Neural cell (in vitro differentiated cells): ENCODE results near the gene ATP6V1B1.

ENCODE experiments used
- CTCF ChIP-seq: fragments of 450-650 bp; IDR thresholded peaks from 2 replicates; pipeline ENCODE4 v1.5.1; 2014; ENCODE audit warnings: antibody characterized with exemption, mild to moderate bottlenecking, moderate library complexity; ENCODE audit not compliant: poor library complexity, severe bottlenecking
- EZH2 ChIP-seq: fragments of 200-600, 300-800 bp; shearing (Covaris generic), sonication (generic); IDR thresholded peaks from 2 replicates; pipeline ENCODE4 v1.6.1; 2014; ENCODE audit warnings: antibody characterized with exemption, low read length, borderline replicate concordance, mild to moderate bottlenecking; ENCODE audit not compliant: insufficient read depth, poor library complexity, severe bottlenecking
- POLR2AphosphoS5 ChIP-seq: IDR thresholded peaks from 2 replicates; pipeline ENCODE4 v1.6.1; 2012
- RAD21 ChIP-seq: fragments of 450-650 bp; conservative IDR thresholded peaks from 2 replicates; pipeline ENCODE4 v1.6.1; 2014; ENCODE audit warnings: antibody characterized with exemption, mild to moderate bottlenecking, moderate library complexity
- REST ChIP-seq: IDR thresholded peaks from 2 replicates; pipeline ENCODE4 v1.6.1; 2012; ENCODE audit warnings: borderline replicate concordance

GRCh38 chr2:71006955-71007799, 71.5 kb downstream of the ATP6V1B1 start:
- TF ChIP-seq CTCF (no peak), EZH2 (no peak), RAD21 (no peak), POLR2AphosphoS5 (no peak), REST (no peak)
